H1 (cell line): ENCODE data around the gene PLXNA4. TPM values are rescaled to one million over a fixed set of nuclear protein-coding genes. Genes with fewer than 3 reads are reported as not detected.

Experiments used
- CTCF ChIA-PET: fragments of 300-600 bp; sonication (Branson Sonifier 250); formaldehyde crosslinking; loops from one replicate; lab custom pipeline; 2021; ENCODE audit not compliant: partially characterized antibody; lab: Charles Lee
- POLR2A ChIA-PET: fragments of 300-600 bp; sonication (Branson Sonifier 250); formaldehyde crosslinking; loops from one replicate; lab custom pipeline; 2021; ENCODE audit warnings: inconsistent platforms; ENCODE audit not compliant: partially characterized antibody; lab: Charles Lee
- DNase-seq, 2 experiments: peaks; one replicate each; pipeline versions ENCODE4 v3.0.0 to v3.0.0-alpha.2; 2010 to 2022; ENCODE audit warnings: low spot score in 2 of 2, low read depth in 1 of 2, mixed read lengths in 1 of 2
- FAIRE-seq: peaks from 2 replicates; lab custom pipeline; 2011; peaks lifted over from hg19 to GRCh38; lab: Jason Lieb, UNC
- H2AFZ ChIP-seq: 2 replicates; pipeline ENCODE4 v1.8.1; 2012; ENCODE audit warnings: low read length, inconsistent platforms
- H2AK5ac ChIP-seq: 2 replicates; pipeline ENCODE4 v1.6.1; 2013; ENCODE audit warnings: low read depth, low read length
- H2BK120ac ChIP-seq: replicated peaks from 2 replicates; pipeline ENCODE3; 2013; ENCODE audit warnings: low read depth, low read length, inconsistent platforms
- H2BK12ac ChIP-seq: 2 replicates; pipeline ENCODE4 v1.6.1; 2013; ENCODE audit warnings: low read depth, low read length
- H2BK15ac ChIP-seq: 2 replicates; pipeline ENCODE4 v1.6.1; 2013; ENCODE audit warnings: low read length
- H2BK20ac ChIP-seq: 2 replicates; pipeline ENCODE4 v1.6.1; 2013; ENCODE audit warnings: low read length
- H2BK5ac ChIP-seq: 2 replicates; pipeline ENCODE4 v1.6.1; 2013; ENCODE audit warnings: low read depth, low read length
- H3K14ac ChIP-seq: 2 replicates; pipeline ENCODE4 v1.6.1; 2013; ENCODE audit warnings: inconsistent platforms; ENCODE audit not compliant: insufficient read length
- H3K18ac ChIP-seq: 2 replicates; pipeline ENCODE4 v1.6.1; 2013; ENCODE audit warnings: low read length; ENCODE audit errors: extremely low read depth
- H3K23ac ChIP-seq: 2 replicates; pipeline ENCODE4 v1.6.1; 2013; ENCODE audit warnings: inconsistent platforms; ENCODE audit not compliant: insufficient read length
- H3K23me2 ChIP-seq: 2 replicates; pipeline ENCODE4 v1.6.1; 2013; ENCODE audit warnings: low read depth, low read length
- H3K27ac ChIP-seq: 2 replicates; pipeline ENCODE4 v1.6.1; 2011; ENCODE audit warnings: low read depth, low read length, inconsistent platforms
- H3K27me3 ChIP-seq, 4 experiments: replicated peaks in 1 of 4; 1 replicate in 1 of 4; 2 replicates in 3 of 4; pipeline versions ENCODE4 v1.6.1 to v1.8.1; 2011 to 2013; ENCODE audit warnings: low read length in 3 of 4, mild to moderate bottlenecking in 3 of 4, inconsistent platforms in 2 of 4, mixed read lengths in 2 of 4, moderate library complexity in 1 of 4; ENCODE audit not compliant: control insufficient read depth in 3 of 4, insufficient read depth in 3 of 4; ENCODE audit errors: extremely low read depth in 1 of 4
- H3K36me3 ChIP-seq, 4 experiments: 2 replicates each; pipeline versions ENCODE4 v1.6.1 to v1.8.1; 2011 to 2013; ENCODE audit warnings: mild to moderate bottlenecking in 4 of 4, low read length in 3 of 4, moderate library complexity in 2 of 4, control low read depth in 1 of 4, inconsistent platforms in 1 of 4; ENCODE audit not compliant: insufficient read depth in 4 of 4, control insufficient read depth in 2 of 4
- H3K4ac ChIP-seq: replicated peaks from 2 replicates; pipeline ENCODE3; 2013; ENCODE audit warnings: low read length, low read depth, mixed read lengths, inconsistent platforms; ENCODE audit not compliant: insufficient read length
- H3K4me1 ChIP-seq, 4 experiments: replicated peaks in 1 of 4; 1 replicate in 1 of 4; 2 replicates in 3 of 4; pipeline versions ENCODE4 v1.6.1 to v1.8.1; 2011 to 2013; ENCODE audit warnings: low read length in 3 of 4, inconsistent platforms in 2 of 4, mixed read lengths in 1 of 4; ENCODE audit not compliant: insufficient read depth in 4 of 4, control insufficient read depth in 3 of 4
- H3K4me2 ChIP-seq, 2 experiments: 2 replicates each; pipeline versions ENCODE4 v1.6.1 to v1.8.1; 2011 to 2013; ENCODE audit warnings: low read depth in 2 of 2, low read length in 2 of 2, control low read depth in 1 of 2, inconsistent platforms in 1 of 2, mild to moderate bottlenecking in 1 of 2; ENCODE audit not compliant: insufficient read depth in 1 of 2
- H3K4me3 ChIP-seq, 4 experiments: fragments of 200-600, 300-600 bp in 1 of 4; sonication (generic), shearing (Covaris generic), sonication (Bioruptor Twin) in 1 of 4; 2 replicates each; pipeline versions ENCODE4 v1.5.1 to v1.8.1; 2011 to 2016; ENCODE audit warnings: low read length in 4 of 4, low read depth in 3 of 4, control low read depth in 2 of 4, inconsistent platforms in 2 of 4, mild to moderate bottlenecking in 2 of 4, mixed read lengths in 1 of 4, moderate library complexity in 1 of 4; ENCODE audit not compliant: insufficient read depth in 2 of 4; ENCODE audit errors: extremely low read depth in 1 of 4
- H3K56ac ChIP-seq: replicated peaks from 2 replicates; pipeline ENCODE3; 2013; ENCODE audit warnings: low read depth, mild to moderate bottlenecking, mixed read lengths, low read length, inconsistent platforms; ENCODE audit not compliant: insufficient read length
- H3K79me1 ChIP-seq: 2 replicates; pipeline ENCODE4 v1.6.1; 2013; ENCODE audit warnings: low read depth, low read length, control low read depth
- H3K79me2 ChIP-seq, 2 experiments: 2 replicates each; pipeline versions ENCODE4 v1.6.1 to v1.8.1; 2012 to 2013; ENCODE audit warnings: low read length in 2 of 2, mild to moderate bottlenecking in 2 of 2, inconsistent platforms in 1 of 2; ENCODE audit not compliant: insufficient read depth in 2 of 2, control insufficient read depth in 1 of 2
- H3K9ac ChIP-seq, 4 experiments: replicated peaks in 1 of 4; 1 replicate in 1 of 4; 2 replicates in 3 of 4; pipeline versions ENCODE4 v1.6.1 to v1.8.1; 2011 to 2013; ENCODE audit warnings: low read depth in 3 of 4, low read length in 3 of 4, control low read depth in 2 of 4, mild to moderate bottlenecking in 2 of 4, moderate library complexity in 2 of 4, inconsistent platforms in 1 of 4; ENCODE audit errors: extremely low read depth in 1 of 4
- H3K9me3 ChIP-seq, 2 experiments: 2 replicates each; pipeline versions ENCODE4 v1.6.1 to v1.8.1; 2012 to 2013; ENCODE audit warnings: mild to moderate bottlenecking in 2 of 2, moderate library complexity in 2 of 2, control low read depth in 1 of 2, inconsistent platforms in 1 of 2, low read depth in 1 of 2, low read length in 1 of 2, mixed read lengths in 1 of 2; ENCODE audit not compliant: insufficient read depth in 2 of 2
- H4K20me1 ChIP-seq, 2 experiments: replicated peaks in 1 of 2; 2 replicates each; pipeline versions ENCODE3 to v1.8.1; 2011 to 2013; ENCODE audit warnings: inconsistent platforms in 2 of 2, low read length in 2 of 2, mild to moderate bottlenecking in 1 of 2; ENCODE audit not compliant: insufficient read depth in 2 of 2, control insufficient read depth in 1 of 2
- H4K5ac ChIP-seq: 2 replicates; pipeline ENCODE4 v1.6.1; 2013; ENCODE audit warnings: low read length, low read depth, mixed read lengths, inconsistent platforms; ENCODE audit not compliant: insufficient read length
- H4K8ac ChIP-seq: 2 replicates; pipeline ENCODE4 v1.8.0; 2013; ENCODE audit warnings: mild to moderate bottlenecking, moderate library complexity, low read length, inconsistent platforms; ENCODE audit not compliant: insufficient read depth; ENCODE audit errors: extremely low read depth
- H4K91ac ChIP-seq: replicated peaks from 2 replicates; pipeline ENCODE3; 2013; ENCODE audit warnings: low read length, mixed read lengths, inconsistent platforms; ENCODE audit not compliant: insufficient read length
- CHD2 ChIP-seq: IDR thresholded peaks from 2 replicates; pipeline ENCODE4 v1.6.1; 2012; ENCODE audit warnings: low read length, improper control_type of control experiment
- JUND ChIP-seq: IDR thresholded peaks from 2 replicates; pipeline ENCODE4 v1.6.1; 2011; ENCODE audit warnings: mild to moderate bottlenecking, improper control_type of control experiment, low read length
- NANOG ChIP-seq: IDR thresholded peaks from 2 replicates; pipeline ENCODE4 v1.6.1; 2011; ENCODE audit warnings: low read length, low read depth, mild to moderate bottlenecking, inconsistent platforms; ENCODE audit not compliant: insufficient read depth, poor library complexity, severe bottlenecking
- WGBS, 2 experiments: shearing (Covaris generic) in 1 of 2; methylation state at CpG; one replicate each; pipeline versions ENCODE4 v1.1.6 to v1.1.7; 2013 to 2015; ENCODE audit warnings: low lambda C conversion rate in 2 of 2, mixed read lengths in 2 of 2, inconsistent platforms in 1 of 2, low coverage in 1 of 2, missing lambda C conversion rate in 1 of 2; ENCODE audit not compliant: insufficient replicate concordance in 2 of 2, insufficient coverage in 1 of 2, insufficient read length in 1 of 2; ENCODE audit errors: extremely low coverage in 1 of 2, missing lambda C conversion rate in 1 of 2; 5-methylcytosine and 5-hydroxymethylcytosine counted together
- polyA plus RNA-seq, 7 experiments: library from polyadenylated mRNA; depleted of rRNA in 3 of 7; stranded (reverse) in 5 of 7; unstranded in 2 of 7; fragments of >200 nt in 5 of 7; fragments of 200-250 nt in 2 of 7; gene quantifications; 1 replicate in 5 of 7; 2 replicates in 1 of 7; 4 replicates in 1 of 7; pipeline versions ENCODE4 v1.2.1 to v1.2.3, GENCODE V29; 2011 to 2013; ENCODE audit warnings: missing spikeins in 2 of 7, mixed read lengths in 2 of 7
- total RNA-seq: library from RNA; stranded (reverse); fragmentation: NEBNext Ultra II Directional; extraction: Animal tissue kit (Norgen Biotek cat#: 25700); gene quantifications from 2 replicates; pipeline ENCODE4 v1.2.1, GENCODE V29; 2021

Gene PLXNA4
- total and polyA plus RNA-seq, 2 of the 8 experiments (the other 6 are each of a cell fraction or from before 2014, with no cell fraction given), result 0.76 to 0.79 TPM

DNA sequence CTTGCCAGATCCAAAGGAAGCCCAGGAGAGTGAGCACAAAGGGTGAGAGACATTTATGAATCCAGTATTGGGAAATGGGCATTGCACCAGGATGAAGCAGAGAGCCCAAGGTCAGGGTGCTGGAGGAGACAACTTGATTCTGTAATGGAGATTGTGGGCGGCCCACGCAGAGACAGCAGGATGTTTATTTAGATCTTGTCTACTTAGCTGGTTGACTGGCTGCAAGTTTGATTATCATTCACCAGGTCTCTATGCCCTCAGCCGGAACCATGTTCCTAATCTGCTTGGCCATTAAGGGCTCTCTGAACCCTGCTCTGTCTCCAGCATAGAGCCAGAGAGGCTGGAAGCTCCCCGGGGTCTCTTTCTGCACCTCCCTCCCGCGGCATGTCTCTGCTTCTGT lies 188.7 kb downstream of the PLXNA4 start:
- Histone ChIP-seq H3K36me3 (no peaks in the 10 kb centered on the region), H3K18ac (no peak overlapping the region), H3K23me2 (no peaks in the 10 kb centered on the region), H2AFZ (no peak overlapping the region), H3K9ac (no peak overlapping the region), H3K4ac (no peak overlapping the region), H2AK5ac (no peak overlapping the region), H3K4me3 (no peak overlapping the region), H3K56ac (no peak overlapping the region), H3K79me1 (no peaks in the 10 kb centered on the region), H3K27ac (no peak overlapping the region), H2BK20ac (no peak overlapping the region), H4K20me1 (no peaks in the 10 kb centered on the region), H2BK5ac (no peak overlapping the region), H3K14ac (no peak overlapping the region), H3K27me3 (no peaks in the 10 kb centered on the region), H4K91ac (no peak overlapping the region), H3K23ac (no peak overlapping the region), H3K9me3 (no peaks in the 10 kb centered on the region), H4K5ac (no peak overlapping the region), H2BK12ac (no peak overlapping the region), H3K79me2 (no peaks in the 10 kb centered on the region), H3K4me1 (peaks cover 0 to 3% (median 2%) of the 10 kb centered on the region in 4 experiments; a peak in 2 of 7 replicates), H4K8ac (no peak overlapping the region), H2BK15ac (no peak overlapping the region), H3K4me2 (no peak overlapping the region), H2BK120ac (no peak overlapping the region)
- ChIA-PET POLR2A (no interaction called here), CTCF (interaction anchor here (0.7 to 1.4 kb wide), 5 partner anchors 9 to 589 kb away, joined by 3 to 4 read pairs (median 3); no protein-coding TSS in a partner anchor)
- DNase-seq (no peak), FAIRE-seq (no peak)
- TF ChIP-seq CHD2 (no peak), NANOG (no peak), JUND (no peak)
- 97% methylated on average over 4 of the region's 6 CpGs; no CpG with 5 or more reads in 1 of the 2 experiments for WGBS, 2 experiments
